GM12891 (cell line): ENCODE measurements around the gene GLI1.

Experiments used
- POLR2AphosphoS5 ChIP-seq: IDR thresholded peaks from 2 replicates; pipeline ENCODE4 v1.6.1; 2011; ENCODE audit warnings: low read depth, low read length, control low read depth
- TAF1 ChIP-seq: IDR thresholded peaks from 2 replicates; pipeline ENCODE4 v1.6.1; 2011; ENCODE audit warnings: low read depth, low read length, control low read depth

- TF ChIP-seq POLR2AphosphoS5, result no peak
- no peak for TF ChIP-seq TAF1
Measured at GRCh38 chr12:57446292-57446960, 13.2 kb upstream of the GLI1 start.
